ENCODE data around the gene RAMP3. TPM values are rescaled to one million over a fixed set of nuclear protein-coding genes. Genes with fewer than 3 reads are reported as not detected.

Gene RAMP3
- total and polyA plus RNA-seq, 9 of the 15 experiments (the other 6 are each of a cell fraction or from before 2014, with no cell fraction given) = not detected

GRCh38 chr7:45223728-45224630 lies 66.4 kb downstream of the RAMP3 start:
- peaks cover 8% of the 10 kb centered on the region for H4K20me1 ChIP-seq (replicated peaks; ENCODE audit: control insufficient read depth, insufficient read depth, low read length)
- BruUV-seq (replicated peaks) = no TSS peak
- H3K9ac ChIP-seq (ENCODE audit: insufficient read depth in 1 of 2, low read depth in 2 of 2, low read length in 2 of 2) = no peak overlapping the region
- H3K79me2 ChIP-seq (ENCODE audit: control insufficient read depth, insufficient read depth, low read length) = no peaks in the 10 kb centered on the region
- H3K9me1 ChIP-seq (ENCODE audit: control insufficient read depth, insufficient read depth, low read length) = no peaks in the 10 kb centered on the region
- H2AFZ ChIP-seq (ENCODE audit: low read depth, low read length) = no peak overlapping the region
- no peaks in the 10 kb centered on the region for H3K9me3 ChIP-seq (replicated peaks; ENCODE audit: control insufficient read depth, insufficient read depth, low read depth, low read length)
- CTCF ChIA-PET (ENCODE audit: low intra/inter-chr PET ratio) = no interaction called here
- H3K27me3 ChIP-seq (ENCODE audit: control insufficient read depth in 2 of 2, insufficient read depth in 2 of 2, low read length in 2 of 2) = peaks cover 23 to 51% of the 10 kb centered on the region in 2 experiments
- in situ Hi-C loops (cut with MboI) = no loop called here
- peak; percentile 17; the same call in 1 of the 3 replicates for ATAC-seq
- intact Hi-C loops (cut with micrococcal nuclease) = no loop called here
- H3K4me1 ChIP-seq (replicated peaks in 1 of 2; ENCODE audit: control insufficient read depth in 2 of 2, insufficient read depth in 2 of 2, low read length in 2 of 2) = peaks cover under 1 to 4% of the 10 kb centered on the region in 2 experiments; a peak in 3 of 5 replicates
- POLR2A ChIA-PET = interaction anchor here (0.6 kb wide), 1 partner anchor 238 kb away, joined by 3 read pairs; no protein-coding TSS in a partner anchor
- DNase-seq (ENCODE audit: extremely low read depth in 1 of 4, low spot score in 3 of 4) = no peak
- 3% methylated on average over 10 of the region's 13 CpGs for WGBS (ENCODE audit: insufficient coverage, low coverage, missing lambda C conversion rate)
- H3K27ac ChIP-seq (ENCODE audit: extremely low read depth, low read depth, low read length) = no peak overlapping the region
- H3K4me2 ChIP-seq (ENCODE audit: insufficient read depth, low read length) = no peak overlapping the region
- no peak overlapping the region for H3K4me3 ChIP-seq
- no peak for FAIRE-seq
- no peaks in the 10 kb centered on the region for H3K36me3 ChIP-seq (ENCODE audit: control insufficient read depth, insufficient read depth, low read length)
- TF ChIP-seq PTRF (tag; IDR thresholded peaks at IDR 0.05) = no peak
- TF ChIP-seq CEBPB (tag; IDR thresholded peaks at IDR 0.05) = no peak
- no peak for TF ChIP-seq ZEB2 (IDR thresholded peaks at IDR 0.05)
- TF ChIP-seq USF2 (CRISPR knock-in tag; IDR thresholded peaks at IDR 0.05) = no peak
- TF ChIP-seq E2F3 (CRISPR knock-in tag; IDR thresholded peaks at IDR 0.05) = no peak
- no peak for TF ChIP-seq NRF1 (conservative IDR thresholded peaks at IDR 0.05 in 1 of 2, IDR thresholded peaks at IDR 0.05 in 1 of 2)
- TF ChIP-seq FOXM1 (IDR thresholded peaks at IDR 0.05; ENCODE audit: low read depth) = no peak
- TF ChIP-seq FOXM1 (CRISPR knock-in tag; IDR thresholded peaks at IDR 0.05; ENCODE audit: low read depth) = no peak
- no peak for TF ChIP-seq POLR2G (IDR thresholded peaks at IDR 0.05; ENCODE audit: low read depth, low read length)
- TF ChIP-seq BRD9 (IDR thresholded peaks at IDR 0.05; ENCODE audit: low read depth, partially characterized antibody) = no peak
- no peak for TF ChIP-seq ETV6 (IDR thresholded peaks at IDR 0.05; ENCODE audit: borderline replicate concordance in 1 of 2, low read depth in 2 of 2, low read length in 1 of 2)
- TF ChIP-seq ETV6 (CRISPR knock-in tag; IDR thresholded peaks at IDR 0.05; ENCODE audit: borderline replicate concordance) = no peak
- TF ChIP-seq SIX5 (IDR thresholded peaks at IDR 0.05; ENCODE audit: borderline replicate concordance in 1 of 2, insufficient read depth in 1 of 2, low read depth in 1 of 2, low read length in 2 of 2) = no peak
- TF ChIP-seq FOXP4 (CRISPR knock-in tag; IDR thresholded peaks at IDR 0.05; ENCODE audit: borderline replicate concordance) = no peak
- TF ChIP-seq MYC (IDR thresholded peaks at IDR 0.05; ENCODE audit: low read depth, low read length) = no peak
- no peak for TF ChIP-seq MYC (CRISPR knock-in tag; IDR thresholded peaks at IDR 0.05; ENCODE audit: borderline replicate concordance, low read depth)
- no peak for TF ChIP-seq MBD1 (CRISPR knock-in tag; IDR thresholded peaks at IDR 0.05)
- TF ChIP-seq HNRNPUL1 (IDR thresholded peaks at IDR 0.05; ENCODE audit: low read length) = no peak
